Kasumi-1 (cell line): ENCODE results near the gene COL18A1.

Source experiments
- DNase-seq, 2 experiments: peaks; one replicate each; lab custom pipeline; 2025; lab: John Stamatoyannopoulos, UW

The COL18A1 gene

GRCh38 chr21:45414396-45415187 lies 9.6 kb downstream of the COL18A1 start:
- DNase-seq, result no peak

- DNase-seq, result no peak
Observed at GRCh38 chr21:45415188-45415942, 10.4 kb downstream of the COL18A1 start.

- DNase-seq, result no peak
Observed at GRCh38 chr21:45415943-45416611, 11.1 kb downstream of the COL18A1 start.

- no peak for DNase-seq
Observed at GRCh38 chr21:45416620-45417019, 11.7 kb downstream of the COL18A1 start.

- DNase-seq, result no peak
Observed at GRCh38 chr21:45417256-45417950, 12.4 kb downstream of the COL18A1 start.

- no peak for DNase-seq
Observed at GRCh38 chr21:45417951-45418300, 13.0 kb downstream of the COL18A1 start.

- no peak for DNase-seq
Observed at GRCh38 chr21:45418301-45419071, 13.5 kb downstream of the COL18A1 start.

- no peak for DNase-seq
Observed at GRCh38 chr21:45419162-45419561, 14.2 kb downstream of the COL18A1 start.

- DNase-seq, result no peak
Observed at GRCh38 chr21:45420061-45421041, 15.4 kb downstream of the COL18A1 start.

GRCh38 chr21:45421071-45421845 lies 16.3 kb downstream of the COL18A1 start:
- no peak for DNase-seq

GRCh38 chr21:45421846-45422775 lies 17.1 kb downstream of the COL18A1 start:
- no peak for DNase-seq

- DNase-seq, result no peak
Observed at GRCh38 chr21:45423201-45423955, 18.4 kb downstream of the COL18A1 start.

- DNase-seq, result no peak
Observed at GRCh38 chr21:45423968-45424853, 19.2 kb downstream of the COL18A1 start.

GRCh38 chr21:45424854-45425795 lies 20.2 kb downstream of the COL18A1 start:
- DNase-seq, result no peak
